Measurements from ENCODE around the gene LAMTOR4.
"Not testable (repeated sequence)": the region's sequence is repeated elsewhere in the genome, so short reads cannot be mapped to it uniquely, and the experiment has no call there.

Gene LAMTOR4

DNA sequence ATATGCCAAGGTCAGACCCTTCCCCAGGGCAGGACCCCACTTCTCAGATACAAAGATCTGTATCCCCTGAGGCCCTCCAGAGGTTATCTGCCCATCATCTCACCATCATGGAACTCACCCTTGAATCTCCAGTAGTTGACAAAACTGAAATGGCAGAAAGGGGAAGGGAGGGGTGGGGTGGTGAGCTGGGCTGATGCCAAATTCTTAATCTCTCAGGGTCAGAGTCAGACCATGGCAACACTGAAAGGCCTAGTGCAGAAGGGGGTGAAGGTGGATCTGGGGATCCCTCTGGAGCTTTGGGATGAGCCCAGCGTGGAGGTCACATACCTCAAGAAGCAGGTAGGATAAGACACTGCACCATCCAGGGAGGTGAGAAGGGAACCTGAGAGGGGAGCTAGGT is 26.1 kb upstream of the LAMTOR4 start:
- DNase-seq: no peak

DNA sequence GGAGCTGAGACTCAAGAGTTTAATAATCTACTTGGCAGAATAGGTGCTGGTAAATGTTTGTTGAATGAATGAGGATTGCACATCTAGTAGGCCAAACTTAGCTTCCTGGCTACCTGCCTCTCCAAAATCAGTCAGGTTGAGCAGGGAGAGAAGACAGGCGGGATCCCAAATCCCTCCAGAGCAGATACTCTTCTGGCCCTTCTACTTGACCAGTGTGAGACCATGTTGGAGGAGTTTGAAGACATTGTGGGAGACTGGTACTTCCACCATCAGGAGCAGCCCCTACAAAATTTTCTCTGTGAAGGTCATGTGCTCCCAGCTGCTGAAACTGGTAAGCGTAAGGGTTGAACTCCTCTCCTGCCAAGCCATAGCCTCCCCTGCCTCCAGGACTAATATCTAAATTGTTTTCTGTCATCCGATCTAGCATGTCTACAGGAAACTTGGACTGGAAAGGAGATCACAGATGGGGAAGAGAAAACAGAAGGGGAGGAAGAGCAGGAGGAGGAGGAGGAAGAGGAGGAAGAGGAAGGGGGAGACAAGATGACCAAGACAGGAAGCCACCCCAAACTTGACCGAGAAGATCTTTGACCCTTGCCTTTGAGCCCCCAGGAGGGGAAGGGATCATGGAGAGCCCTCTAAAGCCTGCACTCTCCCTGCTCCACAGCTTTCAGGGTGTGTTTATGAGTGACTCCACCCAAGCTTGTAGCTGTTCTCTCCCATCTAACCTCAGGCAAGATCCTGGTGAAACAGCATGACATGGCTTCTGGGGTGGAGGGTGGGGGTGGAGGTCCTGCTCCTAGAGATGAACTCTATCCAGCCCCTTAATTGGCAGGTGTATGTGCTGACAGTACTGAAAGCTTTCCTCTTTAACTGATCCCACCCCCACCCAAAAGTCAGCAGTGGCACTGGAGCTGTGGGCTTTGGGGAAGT is 24.2 kb upstream of the LAMTOR4 start:
- no peak for DNase-seq

DNA sequence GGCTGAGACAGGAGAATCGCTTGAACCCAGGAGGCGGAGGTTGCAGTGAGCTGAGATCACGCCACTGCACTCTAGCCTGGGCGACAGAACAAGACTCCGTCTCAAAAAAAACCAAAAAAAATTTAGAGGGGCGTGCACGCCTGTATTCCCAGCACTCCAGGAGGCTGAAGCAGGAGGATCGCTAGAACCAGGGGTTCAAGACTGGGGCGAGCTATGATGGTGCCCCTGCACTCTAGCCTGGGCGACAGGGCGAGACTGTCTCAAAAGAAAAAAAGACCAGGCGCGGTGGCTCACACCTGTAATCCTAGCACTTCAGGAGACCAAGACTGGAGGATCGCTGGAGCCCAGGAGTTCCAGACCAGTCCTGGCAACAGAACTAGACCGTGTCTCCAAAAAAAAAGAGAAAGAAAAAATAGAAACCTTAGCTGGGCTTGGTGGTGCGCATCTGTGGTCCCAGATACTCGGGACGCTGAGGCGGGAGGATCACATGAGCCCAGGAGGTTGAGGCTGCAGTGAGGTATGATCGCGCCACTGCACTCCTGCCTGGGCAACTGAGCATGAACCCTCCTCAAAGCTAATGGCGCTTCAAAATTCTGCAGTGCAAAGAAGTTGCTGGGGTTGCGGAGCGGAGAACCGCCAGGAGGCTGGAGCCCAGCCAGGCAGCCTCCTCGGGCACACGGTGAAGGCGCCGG is 22.3 kb upstream of the LAMTOR4 start:
- DNase-seq: no peak

DNA sequence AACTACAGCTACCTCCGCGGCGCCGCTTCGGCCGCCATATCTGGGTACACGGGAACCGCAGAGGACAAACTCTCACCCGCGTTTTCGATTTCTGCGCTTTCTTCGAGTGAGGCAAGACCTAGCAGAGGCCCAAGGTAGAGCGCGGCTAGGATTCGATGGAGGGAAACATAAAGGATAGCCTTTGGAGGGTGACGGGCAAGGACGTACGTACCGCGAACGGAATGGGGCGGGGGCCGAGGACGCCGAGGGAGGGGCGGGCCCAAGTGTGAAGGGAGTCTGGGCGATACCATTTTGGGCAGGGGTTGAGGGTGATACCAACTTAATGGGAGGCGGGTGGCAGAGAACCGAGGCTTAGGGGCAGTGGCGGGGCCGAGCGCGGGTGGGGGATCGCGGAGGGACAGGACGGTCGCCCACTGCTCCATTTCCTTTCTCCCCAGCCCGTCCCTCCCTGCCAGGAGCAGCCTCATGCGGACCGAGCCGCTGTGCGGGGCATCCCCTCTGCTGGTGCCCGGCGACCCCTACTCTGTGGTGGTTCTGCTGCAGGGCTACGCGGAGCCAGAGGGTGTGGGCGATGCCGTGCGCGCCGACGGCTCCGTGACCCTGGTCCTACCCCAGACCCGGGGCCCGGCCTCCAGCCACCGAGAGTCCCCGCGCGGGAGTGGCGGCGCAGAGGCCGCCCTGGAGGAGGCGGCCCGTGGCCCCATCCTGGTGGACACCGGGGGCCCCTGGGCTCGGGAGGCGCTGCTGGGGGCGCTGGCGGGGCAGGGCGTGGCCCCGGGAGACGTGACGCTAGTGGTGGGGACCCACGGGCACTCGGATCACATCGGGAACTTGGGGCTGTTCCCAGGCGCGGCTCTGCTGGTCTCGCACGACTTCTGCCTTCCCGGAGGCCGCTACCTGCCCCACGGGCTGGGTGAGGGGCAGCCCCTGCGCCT is 21.5 kb upstream of the LAMTOR4 start, which contains the start of gene MBLAC1:
Gene MBLAC1 (plus strand): TSS at position 37 of the 935 bp plus-strand sequence. CDS start 429 bp downstream, at position 466.
- peak; percentile 90 for DNase-seq

DNA sequence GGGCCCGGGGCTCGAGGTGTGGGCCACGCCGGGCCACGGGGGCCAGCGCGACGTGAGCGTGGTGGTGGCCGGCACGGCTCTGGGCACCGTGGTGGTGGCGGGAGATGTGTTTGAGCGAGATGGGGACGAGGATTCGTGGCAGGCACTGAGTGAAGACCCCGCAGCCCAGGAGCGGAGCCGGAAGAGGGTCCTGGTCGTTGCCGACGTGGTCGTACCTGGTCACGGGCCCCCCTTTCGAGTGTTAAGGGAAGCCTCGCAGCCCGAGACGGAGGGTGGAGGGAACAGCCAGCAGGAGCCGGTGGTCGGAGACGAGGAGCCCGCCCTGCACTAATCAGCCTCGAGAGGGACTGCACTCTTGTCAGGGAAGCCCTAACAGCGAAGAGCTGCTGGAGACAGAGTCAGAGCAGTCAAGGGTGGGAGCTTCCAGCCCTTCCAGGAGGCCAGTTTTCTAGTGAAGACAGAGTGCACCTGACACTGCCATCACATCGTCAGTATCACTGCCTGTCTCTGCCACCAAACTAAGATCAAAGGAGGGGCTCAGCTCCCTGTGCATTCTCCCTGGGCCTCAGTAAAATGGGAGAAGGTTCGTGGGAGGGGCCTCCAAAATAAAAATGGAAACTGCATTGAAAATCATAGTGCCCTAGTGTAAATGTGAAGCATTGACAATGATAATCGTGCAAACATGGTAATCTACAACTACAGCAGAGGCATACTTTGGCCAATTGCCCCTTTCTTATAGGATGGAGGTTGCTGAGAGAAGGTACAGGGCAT is 20.7 kb upstream of the LAMTOR4 start:
- no peak for DNase-seq

DNA sequence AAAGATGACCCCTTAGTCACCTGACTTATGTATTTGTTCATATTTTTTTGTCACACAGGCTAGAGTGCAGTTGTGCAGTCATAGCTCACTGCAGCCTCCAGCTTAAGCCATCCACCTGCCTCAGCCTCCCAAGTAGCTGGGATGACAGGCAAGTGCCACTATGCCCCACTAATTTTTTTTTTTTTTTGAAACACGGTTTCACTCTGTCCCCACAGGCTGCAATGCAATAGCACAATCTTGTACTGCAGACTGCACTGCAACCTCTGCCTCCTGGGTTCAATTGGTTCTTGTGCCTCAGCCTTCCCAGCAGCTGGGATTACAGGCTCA is 20.1 kb upstream of the LAMTOR4 start:
- no peak for DNase-seq

- not testable (repeated sequence) for DNase-seq
Measured at GRCh38 chr7:100130220-100130607, 18.5 kb upstream of the LAMTOR4 start.

DNA sequence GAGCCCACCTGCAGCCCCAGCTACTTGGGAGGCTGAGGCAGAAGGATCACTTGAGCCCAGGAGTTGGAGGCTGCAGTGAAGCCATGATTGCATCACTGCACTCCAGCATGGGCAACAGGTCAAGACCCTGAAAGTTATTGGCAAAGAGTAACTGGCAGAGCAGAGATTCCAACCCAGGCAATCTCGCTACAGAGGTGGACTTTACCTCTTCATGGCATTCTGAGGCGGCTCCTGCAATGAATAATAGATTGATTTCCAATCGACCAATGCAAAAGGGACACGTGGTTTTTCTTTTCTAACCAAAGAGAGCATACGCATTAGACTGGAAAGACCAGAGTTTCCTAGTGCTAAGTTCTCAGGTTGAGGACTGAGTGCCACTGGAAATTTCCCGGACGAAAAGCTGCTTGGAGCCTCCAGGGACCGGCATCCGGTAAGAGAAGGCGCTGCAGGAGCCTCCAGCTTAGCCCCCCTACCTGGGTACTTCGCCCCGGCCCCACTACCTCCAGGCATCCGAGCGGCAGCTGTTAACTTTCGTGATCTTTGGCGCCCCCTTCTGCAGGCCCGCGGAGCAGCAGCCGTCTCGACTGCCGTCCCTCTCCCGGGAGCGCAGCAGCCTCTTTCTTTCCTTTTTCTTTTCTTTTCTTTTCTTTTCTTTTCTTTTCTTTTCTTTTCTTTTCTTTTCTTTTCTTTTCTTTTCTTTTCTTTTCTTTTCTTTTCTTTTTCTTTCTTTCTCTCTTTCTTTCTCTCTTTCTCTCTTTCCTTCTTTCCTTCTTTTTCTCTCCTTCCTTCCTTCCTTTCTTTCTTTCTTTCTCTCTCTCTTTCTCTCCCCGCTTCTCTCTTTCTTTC is 17.9 kb upstream of the LAMTOR4 start:
- peak; percentile 74 for DNase-seq

GRCh38 chr7:100132126-100132525 is 16.6 kb upstream of the LAMTOR4 start:
- DNase-seq: no peak

- DNase-seq: peak; percentile 57
Measured at GRCh38 chr7:100132697-100133151, 16.0 kb upstream of the LAMTOR4 start.

- no peak for DNase-seq
Measured at GRCh38 chr7:100137851-100138760, 10.6 kb upstream of the LAMTOR4 start.

DNA sequence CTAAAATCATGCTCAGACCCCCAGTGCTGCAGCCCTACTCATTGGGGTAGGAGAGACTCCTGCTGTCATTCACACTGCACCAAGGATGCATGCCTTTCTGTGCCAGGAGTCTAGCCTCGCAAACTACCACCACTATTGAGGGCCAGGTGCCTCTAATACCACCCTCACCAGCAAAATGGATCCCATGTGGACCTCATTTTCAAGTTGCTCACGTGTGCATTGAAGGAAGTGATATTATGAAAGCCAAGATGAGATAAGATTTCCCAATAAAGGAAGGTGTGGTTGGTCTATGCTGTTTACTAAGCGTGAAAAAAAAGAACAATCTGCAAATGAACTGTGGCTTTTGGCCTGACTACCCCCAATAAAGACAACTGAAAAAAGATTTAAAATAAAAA is 7.2 kb upstream of the LAMTOR4 start:
- DNase-seq: no peak

- DNase-seq: no peak
Measured at GRCh38 chr7:100142461-100142860, 6.3 kb upstream of the LAMTOR4 start.

DNA sequence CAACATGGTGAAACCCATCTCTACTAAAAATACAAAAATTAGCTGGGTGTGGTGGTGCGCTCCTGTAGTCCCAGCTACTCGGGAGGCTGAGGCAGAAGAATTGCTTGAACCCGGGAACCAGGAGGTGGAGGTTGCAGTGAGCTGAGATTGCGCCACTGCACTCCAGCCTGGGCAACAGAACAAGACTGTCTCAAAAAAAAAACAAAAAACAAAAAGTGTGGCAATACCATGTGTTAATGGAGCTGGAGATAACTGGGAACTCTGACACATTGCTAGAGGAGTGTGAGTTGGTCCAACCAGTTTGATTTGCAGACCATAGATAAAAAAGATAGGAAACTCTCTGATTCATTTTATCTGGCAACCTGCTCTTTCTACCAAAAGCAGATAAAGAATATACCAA is 2.4 kb upstream of the LAMTOR4 start:
- DNase-seq: not testable (repeated sequence)

DNA sequence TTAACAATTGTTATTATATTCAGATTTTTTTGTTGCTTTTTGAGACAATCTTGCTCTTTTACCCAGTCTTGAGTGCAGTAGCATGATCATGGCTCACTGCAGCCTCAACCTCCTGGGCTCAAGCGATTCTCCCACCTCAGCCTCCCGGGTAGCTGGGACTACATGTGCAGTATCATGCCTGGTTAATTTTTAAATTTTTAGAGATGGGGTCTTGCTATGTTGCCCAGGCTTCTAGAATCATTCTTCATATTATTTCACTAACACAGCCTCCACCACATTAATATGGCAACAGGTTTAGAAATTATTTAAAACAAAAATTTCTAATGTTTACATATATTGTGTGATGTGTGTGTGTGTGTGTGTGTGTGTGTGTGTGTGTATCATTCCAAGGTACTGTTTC is 1.4 kb upstream of the LAMTOR4 start:
- no peak for DNase-seq

DNA sequence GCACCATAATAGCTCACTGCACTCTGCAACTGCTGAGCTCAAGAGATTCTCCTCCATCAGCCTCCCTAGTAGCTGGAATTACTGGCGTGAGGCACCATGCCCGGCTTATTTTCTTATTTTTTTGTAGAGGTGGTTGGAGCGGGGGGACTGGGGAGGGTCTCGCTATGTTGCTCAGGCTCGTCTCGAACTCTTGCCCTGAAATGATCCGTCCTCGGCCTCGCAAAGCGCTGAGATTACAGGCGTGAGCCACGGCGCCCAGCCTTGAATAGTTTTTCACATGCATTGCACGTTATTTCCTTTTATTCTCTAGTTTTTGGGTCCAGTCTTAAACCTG is 526 bp upstream of the LAMTOR4 start:
- DNase-seq: no peak

GRCh38 chr7:100152404-100152803 is 3.7 kb downstream of the LAMTOR4 start:
- DNase-seq: no peak

DNA sequence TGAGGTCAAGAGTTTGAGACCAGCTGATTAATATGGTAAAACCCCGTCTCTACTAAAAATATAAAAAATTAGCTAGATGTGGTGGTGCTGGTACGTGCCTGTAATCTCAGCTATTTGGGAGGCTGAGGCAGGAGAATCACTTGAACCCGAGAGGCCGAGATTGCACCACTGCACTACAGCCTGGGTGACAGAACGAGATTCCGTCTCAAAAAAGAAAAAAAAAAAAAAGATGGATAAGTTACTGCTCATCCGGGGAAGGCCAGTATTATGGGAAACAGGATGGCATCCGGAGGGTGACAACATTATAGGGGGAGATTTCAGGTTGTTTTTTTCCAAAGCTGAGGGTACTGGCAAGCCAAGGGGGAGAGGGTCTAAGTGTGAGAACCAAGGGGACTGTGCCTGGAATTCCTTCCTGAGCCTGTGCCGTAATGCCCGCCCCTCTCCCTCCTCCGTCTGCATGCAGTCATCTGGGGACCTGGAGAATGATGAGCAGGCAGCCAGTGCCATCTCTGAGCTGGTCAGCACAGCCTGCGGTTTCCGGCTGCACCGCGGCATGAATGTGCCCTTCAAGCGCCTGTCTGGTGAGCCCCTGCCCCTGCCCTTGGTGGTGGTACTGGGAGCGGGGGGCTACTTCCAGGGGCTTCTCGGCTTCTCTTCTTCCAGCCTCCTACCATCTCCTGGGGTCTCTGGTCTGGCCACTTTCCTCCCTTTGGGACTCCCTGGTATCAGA is 4.4 kb downstream of the LAMTOR4 start:
- DNase-seq: no peak
